ENCODE results near the gene TLE4. TPM values are rescaled to one million over a fixed set of nuclear protein-coding genes. Genes with fewer than 3 reads are reported as not detected.

The TLE4 gene
- total RNA-seq, 4 donors from 2014 or later, result 26.1 to 85.0 (median 43.0) TPM

DNA sequence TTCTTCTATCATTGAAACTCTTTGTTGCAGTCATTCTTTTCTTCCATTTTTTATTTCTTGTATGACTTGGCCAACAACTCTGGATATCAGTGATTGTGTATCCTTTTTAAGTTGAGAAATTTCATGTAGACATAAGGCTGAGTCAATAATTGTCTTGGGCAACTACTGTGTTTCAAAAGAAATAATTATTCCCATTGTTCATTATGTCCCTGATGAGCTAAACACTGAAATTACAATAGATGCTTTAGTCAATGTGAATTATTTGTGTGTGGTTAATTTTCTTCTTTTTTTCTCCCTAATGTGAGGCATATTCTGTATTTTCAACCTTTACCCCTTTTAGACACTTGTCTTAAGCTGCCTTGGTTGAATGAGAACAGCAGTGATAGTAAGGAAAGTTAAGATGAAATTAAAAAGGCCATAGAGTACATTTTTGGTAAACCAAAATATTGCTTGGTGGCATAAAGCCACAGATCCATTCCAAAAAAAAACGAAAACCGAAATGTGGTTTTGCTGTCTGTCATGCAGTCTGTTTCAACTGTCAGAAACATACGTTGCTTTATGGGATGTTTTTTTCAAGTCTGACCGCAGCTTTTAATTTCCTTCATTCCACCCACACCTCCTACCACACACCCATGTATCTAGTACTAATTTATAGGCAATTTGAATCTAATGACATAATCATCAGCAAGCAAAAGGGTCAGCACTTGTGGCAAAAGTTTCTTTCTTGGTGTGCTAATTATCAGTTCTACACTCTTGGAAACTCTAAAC, 21.1 kb downstream of the TLE4 start:
- H3K4me1 ChIP-seq, result peaks cover 0 to 5% (median 0%) of the 10 kb centered on the region in 4 donors
- DNase-seq, result no peak
- no peaks in the 10 kb centered on the region for H3K27me3 ChIP-seq
- no peak for TF ChIP-seq POLR2A (IDR thresholded peaks at IDR 0.05)
- TF ChIP-seq, protein P1, sequence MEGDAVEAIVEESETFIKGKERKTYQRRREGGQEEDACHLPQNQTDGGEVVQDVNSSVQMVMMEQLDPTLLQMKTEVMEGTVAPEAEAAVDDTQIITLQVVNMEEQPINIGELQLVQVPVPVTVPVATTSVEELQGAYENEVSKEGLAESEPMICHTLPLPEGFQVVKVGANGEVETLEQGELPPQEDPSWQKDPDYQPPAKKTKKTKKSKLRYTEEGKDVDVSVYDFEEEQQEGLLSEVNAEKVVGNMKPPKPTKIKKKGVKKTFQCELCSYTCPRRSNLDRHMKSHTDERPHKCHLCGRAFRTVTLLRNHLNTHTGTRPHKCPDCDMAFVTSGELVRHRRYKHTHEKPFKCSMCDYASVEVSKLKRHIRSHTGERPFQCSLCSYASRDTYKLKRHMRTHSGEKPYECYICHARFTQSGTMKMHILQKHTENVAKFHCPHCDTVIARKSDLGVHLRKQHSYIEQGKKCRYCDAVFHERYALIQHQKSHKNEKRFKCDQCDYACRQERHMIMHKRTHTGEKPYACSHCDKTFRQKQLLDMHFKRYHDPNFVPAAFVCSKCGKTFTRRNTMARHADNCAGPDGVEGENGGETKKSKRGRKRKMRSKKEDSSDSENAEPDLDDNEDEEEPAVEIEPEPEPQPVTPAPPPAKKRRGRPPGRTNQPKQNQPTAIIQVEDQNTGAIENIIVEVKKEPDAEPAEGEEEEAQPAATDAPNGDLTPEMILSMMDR (IDR thresholded peaks at IDR 0.05), result no peak
- no peak overlapping the region for H3K27ac ChIP-seq
- no peaks in the 10 kb centered on the region for H3K9me3 ChIP-seq
- no peaks in the 10 kb centered on the region for H3K36me3 ChIP-seq
- H3K4me3 ChIP-seq, result no peak overlapping the region

DNA sequence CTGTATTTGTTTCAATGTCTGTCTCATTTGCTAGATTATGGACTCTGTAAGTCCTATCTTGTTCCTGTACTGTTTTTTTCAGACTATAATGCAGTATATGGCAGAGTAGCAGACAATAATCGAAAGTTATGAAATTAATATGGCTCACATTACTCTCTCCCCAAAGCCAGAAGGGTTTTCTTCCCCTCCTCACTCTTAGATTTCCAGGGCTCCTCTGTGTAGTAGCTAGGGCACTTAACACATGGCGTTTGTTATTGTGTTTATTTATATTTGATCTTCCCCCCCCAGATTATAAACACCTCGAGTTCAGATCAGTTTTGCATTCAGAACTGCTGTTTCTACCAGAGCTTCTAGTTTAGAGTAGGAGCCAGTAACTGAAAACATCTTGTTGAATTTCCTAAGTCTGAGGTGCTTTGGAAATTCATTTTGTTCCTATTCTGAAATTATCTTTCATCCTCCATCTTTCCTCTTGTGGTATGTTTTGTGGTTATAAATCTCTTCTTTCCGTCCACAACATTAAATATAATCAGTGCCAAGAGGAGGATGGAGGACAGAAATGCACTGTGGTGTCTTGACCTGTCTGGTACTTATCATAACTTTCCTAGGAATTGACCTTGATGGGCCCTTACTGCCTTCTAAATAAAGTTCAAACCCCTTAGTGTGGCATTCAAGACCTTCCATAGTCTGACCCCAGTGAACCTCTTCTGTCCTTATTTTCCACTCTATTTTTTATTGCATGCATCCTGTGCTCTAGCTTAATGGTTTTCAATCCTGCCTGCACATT, 27.0 kb downstream of the TLE4 start:
- no peak for TF ChIP-seq POLR2A (IDR thresholded peaks at IDR 0.05)
- TF ChIP-seq, protein P1 (IDR thresholded peaks at IDR 0.05), result no peak
- DNase-seq, result no peak
- no peak overlapping the region for H3K27ac ChIP-seq
- H3K4me1 ChIP-seq, result no peaks in the 10 kb centered on the region
- no peaks in the 10 kb centered on the region for H3K27me3 ChIP-seq
- H3K4me3 ChIP-seq, result no peak overlapping the region
- no peaks in the 10 kb centered on the region for H3K36me3 ChIP-seq
- no peaks in the 10 kb centered on the region for H3K9me3 ChIP-seq

- no peak for TF ChIP-seq POLR2A (IDR thresholded peaks at IDR 0.05)
- TF ChIP-seq, protein P1 (IDR thresholded peaks at IDR 0.05), result no peak
- no peak for DNase-seq
- H3K27ac ChIP-seq, result no peak overlapping the region
- no peaks in the 10 kb centered on the region for H3K9me3 ChIP-seq
- no peaks in the 10 kb centered on the region for H3K4me1 ChIP-seq
- no peak overlapping the region for H3K4me3 ChIP-seq
- H3K36me3 ChIP-seq, result no peaks in the 10 kb centered on the region
- H3K27me3 ChIP-seq, result no peaks in the 10 kb centered on the region
These were observed 28.7 kb downstream of the TLE4 start for GRCh38 chr9:79600466-79600865.

GRCh38 chr9:79603222-79603920, 31.6 kb downstream of the TLE4 start:
- Histone ChIP-seq H3K9me3 (no peaks in the 10 kb centered on the region), H3K4me3 (no peak overlapping the region), H3K27ac (no peak overlapping the region), H3K4me1 (no peaks in the 10 kb centered on the region), H3K27me3 (no peaks in the 10 kb centered on the region), H3K36me3 (no peaks in the 10 kb centered on the region)
- DNase-seq, result no peak
- TF ChIP-seq, protein P1 (IDR thresholded peaks at IDR 0.05), result no peak
- TF ChIP-seq POLR2A (IDR thresholded peaks at IDR 0.05), result no peak

DNA sequence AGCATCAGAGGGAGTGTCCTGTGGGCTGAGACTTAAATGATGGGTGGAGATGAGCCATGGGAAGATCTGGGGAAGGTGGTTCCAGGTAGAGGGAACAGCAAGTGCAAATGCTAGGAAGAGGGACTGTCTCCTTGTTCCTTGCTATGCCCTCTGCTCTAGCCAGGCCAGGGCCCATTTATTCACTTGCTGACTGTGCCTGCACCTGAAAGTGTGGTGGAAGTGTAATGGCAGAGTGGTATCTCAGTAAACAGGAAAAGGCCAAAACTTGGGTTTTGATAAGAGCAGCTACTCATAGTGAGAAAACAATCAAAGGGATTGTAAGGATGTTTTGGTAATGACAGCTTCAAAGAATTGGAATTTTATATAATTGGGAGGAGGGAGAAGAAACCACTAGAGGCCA, 32.4 kb downstream of the TLE4 start:
- Histone ChIP-seq H3K4me3 (no peak overlapping the region), H3K27me3 (no peaks in the 10 kb centered on the region), H3K36me3 (no peaks in the 10 kb centered on the region), H3K4me1 (no peaks in the 10 kb centered on the region), H3K9me3 (no peaks in the 10 kb centered on the region), H3K27ac (no peak overlapping the region)
- no peak for DNase-seq
- TF ChIP-seq, protein P1 (IDR thresholded peaks at IDR 0.05), result no peak
- TF ChIP-seq POLR2A (IDR thresholded peaks at IDR 0.05), result no peak

Measured in Peyer's patch (tissue), 4 donors.